Measurements from ENCODE around the gene DPYSL5. TPM values are rescaled to one million over a fixed set of nuclear protein-coding genes. Genes with fewer than 3 reads are reported as not detected.
A peak's percentile ranks its signal among the peaks of the same experiment; 100 is the strongest.

The DPYSL5 gene
- total and polyA plus RNA-seq, 3 donors from 2014 or later = 2.8 to 22.3 (median 5.5) TPM

DNA sequence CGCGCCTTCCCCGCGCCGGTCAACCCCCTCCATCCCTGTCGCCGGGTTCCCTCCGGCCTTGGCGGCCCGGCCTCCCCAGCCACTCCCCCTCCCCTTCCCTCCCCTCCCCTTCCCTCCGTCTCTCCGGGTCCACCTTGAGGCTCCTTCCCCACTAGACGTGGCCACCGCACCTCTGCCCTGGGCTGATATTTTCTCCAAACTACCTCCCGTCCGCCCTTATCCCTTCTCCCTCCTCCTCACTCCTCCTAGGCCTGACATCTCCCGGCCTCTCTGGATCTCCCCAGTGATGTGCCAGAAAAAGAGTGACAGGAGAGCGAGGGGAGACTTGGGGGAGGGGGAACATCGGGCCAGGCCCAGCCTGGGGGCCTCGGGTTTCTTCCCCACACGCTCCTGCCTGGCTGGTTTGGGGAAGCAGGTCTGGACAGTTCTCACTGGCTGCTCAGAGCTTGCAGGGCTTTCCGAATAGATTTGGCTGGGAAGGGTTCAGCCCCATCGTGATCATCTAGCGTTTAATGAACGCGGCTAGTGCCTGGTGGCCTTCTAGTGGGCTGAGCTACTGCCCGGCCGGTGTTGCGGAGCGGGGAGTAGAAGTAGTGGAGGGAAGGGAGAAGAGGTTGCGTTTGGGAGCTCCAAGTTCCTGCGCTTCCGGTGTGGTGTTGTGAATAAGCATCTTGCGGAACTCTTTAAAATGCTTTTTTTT, 123.1 kb downstream of the DPYSL5 start:
- 2 to 3% methylated on average over 29 of the region's 34 CpGs for WGBS, 2 donors
- Histone ChIP-seq H3K36me3 (ENCODE audit: low read depth, missing control alignments) (no peaks in the 10 kb centered on the region), H3K27me3 (no peaks in the 10 kb centered on the region), H3K4me3 (peak overlapping the region; percentile 78 to 86), H3K4me1 (no peaks in the 10 kb centered on the region), H3K27ac (peak overlapping the region; percentile 40 to 73), H3K9me3 (no peaks in the 10 kb centered on the region)
- TF ChIP-seq POLR2A (IDR thresholded peaks at IDR 0.05) = no peak
- TF ChIP-seq, protein P1, sequence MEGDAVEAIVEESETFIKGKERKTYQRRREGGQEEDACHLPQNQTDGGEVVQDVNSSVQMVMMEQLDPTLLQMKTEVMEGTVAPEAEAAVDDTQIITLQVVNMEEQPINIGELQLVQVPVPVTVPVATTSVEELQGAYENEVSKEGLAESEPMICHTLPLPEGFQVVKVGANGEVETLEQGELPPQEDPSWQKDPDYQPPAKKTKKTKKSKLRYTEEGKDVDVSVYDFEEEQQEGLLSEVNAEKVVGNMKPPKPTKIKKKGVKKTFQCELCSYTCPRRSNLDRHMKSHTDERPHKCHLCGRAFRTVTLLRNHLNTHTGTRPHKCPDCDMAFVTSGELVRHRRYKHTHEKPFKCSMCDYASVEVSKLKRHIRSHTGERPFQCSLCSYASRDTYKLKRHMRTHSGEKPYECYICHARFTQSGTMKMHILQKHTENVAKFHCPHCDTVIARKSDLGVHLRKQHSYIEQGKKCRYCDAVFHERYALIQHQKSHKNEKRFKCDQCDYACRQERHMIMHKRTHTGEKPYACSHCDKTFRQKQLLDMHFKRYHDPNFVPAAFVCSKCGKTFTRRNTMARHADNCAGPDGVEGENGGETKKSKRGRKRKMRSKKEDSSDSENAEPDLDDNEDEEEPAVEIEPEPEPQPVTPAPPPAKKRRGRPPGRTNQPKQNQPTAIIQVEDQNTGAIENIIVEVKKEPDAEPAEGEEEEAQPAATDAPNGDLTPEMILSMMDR (IDR thresholded peaks at IDR 0.05) = no peak
- peak; percentile 22 for DNase-seq
- intact Hi-C loops (cut with DNase I; ENCODE audit: low total_unique reads) = no loop called here

DNA sequence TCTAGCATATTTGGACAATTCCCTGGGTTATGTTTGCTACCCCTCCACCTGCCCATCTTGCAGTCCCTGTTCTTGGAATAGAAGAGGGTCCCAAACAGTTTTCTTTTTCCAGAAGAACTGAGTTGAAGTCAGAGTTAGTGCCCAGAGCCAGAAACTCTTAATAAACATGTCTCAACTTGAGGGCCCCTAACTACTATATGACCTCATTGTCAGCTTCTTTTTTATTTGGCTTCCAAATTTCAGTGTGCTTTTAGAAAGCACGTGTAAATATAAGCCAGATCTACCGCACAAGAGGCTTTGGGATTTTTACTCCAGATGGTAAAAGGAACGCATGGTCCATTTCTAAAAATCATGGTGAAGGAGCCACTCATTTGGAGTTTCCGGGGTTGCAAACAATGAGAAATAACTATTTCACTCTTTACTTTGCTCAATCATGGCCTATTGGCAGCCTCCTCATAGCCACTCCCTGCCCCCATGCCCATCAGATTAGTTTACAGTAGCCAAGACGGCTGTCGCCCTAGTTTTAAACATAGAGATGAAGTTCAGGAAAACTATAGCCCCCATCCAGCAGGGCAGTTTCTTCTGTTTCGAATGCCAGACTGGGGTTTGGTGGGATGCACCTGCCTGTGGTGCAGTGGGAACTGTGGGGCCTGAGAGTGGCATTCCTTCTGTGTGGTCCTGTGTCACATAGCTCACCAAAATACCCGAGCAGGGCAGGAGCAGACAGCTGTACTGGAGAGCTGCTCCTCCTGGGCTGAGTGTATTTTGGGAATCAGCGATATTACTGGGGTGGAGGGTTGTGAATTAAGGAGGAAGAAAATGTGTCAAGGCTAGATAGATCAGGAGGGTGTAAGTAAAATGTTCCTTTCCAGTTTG, 124.2 kb downstream of the DPYSL5 start:
- Histone ChIP-seq H3K27ac (no peak overlapping the region), H3K9me3 (no peaks in the 10 kb centered on the region), H3K4me1 (no peaks in the 10 kb centered on the region), H3K27me3 (no peaks in the 10 kb centered on the region), H3K36me3 (ENCODE audit: low read depth, missing control alignments) (no peaks in the 10 kb centered on the region), H3K4me3 (no peak overlapping the region)
- DNase-seq = no peak
- intact Hi-C loops (cut with DNase I; ENCODE audit: low total_unique reads) = no loop called here
- TF ChIP-seq, protein P1 (IDR thresholded peaks at IDR 0.05) = no peak
- TF ChIP-seq POLR2A (IDR thresholded peaks at IDR 0.05) = no peak
- whole genome bisulfite sequencing, 2 donors = 43 to 46% methylated on average over 9 of the region's 9 CpGs

DNA sequence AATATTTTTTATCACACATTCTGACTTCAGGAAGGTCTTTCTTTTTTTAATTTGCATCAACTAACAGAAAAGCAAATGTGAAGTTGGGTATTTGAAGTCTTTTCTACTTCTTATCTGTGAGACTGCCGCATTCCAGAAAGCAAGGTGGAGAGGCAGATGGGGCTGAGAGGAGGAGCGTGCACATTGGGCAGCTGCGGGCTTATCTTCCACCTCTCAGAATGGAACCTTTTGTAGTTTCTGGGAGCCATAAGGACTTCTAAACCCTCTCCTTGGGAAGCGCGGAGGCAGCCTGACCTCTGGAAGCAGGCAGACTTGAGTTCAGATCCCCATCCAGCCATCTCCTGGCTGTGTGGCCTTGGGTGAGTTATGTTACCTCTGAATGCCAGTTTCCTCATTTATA, 126.4 kb downstream of the DPYSL5 start:
- no peak overlapping the region for H3K27ac ChIP-seq

DNA sequence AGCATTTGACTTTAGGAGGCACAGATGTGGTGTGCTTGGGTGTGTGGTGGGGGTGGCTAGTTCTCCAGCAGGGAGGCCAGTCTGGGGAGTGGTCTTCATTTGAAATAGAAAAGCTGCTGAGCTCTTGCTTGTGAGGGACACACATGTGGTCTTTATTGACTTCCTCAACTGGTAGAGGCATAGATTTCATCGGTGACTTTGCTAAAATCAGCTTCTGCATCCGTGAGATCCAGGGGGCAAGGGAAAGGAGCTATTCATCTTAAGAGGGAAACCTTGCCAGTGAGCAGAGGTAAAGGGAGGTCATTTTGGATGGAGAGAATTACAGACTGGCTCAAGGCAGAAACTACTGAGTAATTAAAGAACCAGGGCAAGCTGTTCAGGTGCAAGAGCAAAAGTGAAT, 127.2 kb downstream of the DPYSL5 start:
- no peaks in the 10 kb centered on the region for H3K27me3 ChIP-seq
- H3K36me3 ChIP-seq (ENCODE audit: low read depth, missing control alignments) = no peaks in the 10 kb centered on the region
- H3K4me1 ChIP-seq = no peaks in the 10 kb centered on the region
- WGBS, 2 donors = 59 to 69% methylated on average over 2 of the region's 2 CpGs
- no peak overlapping the region for H3K4me3 ChIP-seq
- TF ChIP-seq POLR2A (IDR thresholded peaks at IDR 0.05) = no peak
- TF ChIP-seq, protein P1 (IDR thresholded peaks at IDR 0.05) = no peak
- intact Hi-C loops (cut with DNase I; ENCODE audit: low total_unique reads) = no loop called here
- H3K9me3 ChIP-seq = no peaks in the 10 kb centered on the region
- H3K27ac ChIP-seq = no peak overlapping the region
- DNase-seq = no peak

More for the DNA sequence above, 126.4 kb downstream of the DPYSL5 start:
- TF ChIP-seq, protein P1 (IDR thresholded peaks at IDR 0.05) = no peak
- TF ChIP-seq POLR2A (IDR thresholded peaks at IDR 0.05) = no peak
- intact Hi-C loops (cut with DNase I; ENCODE audit: low total_unique reads) = no loop called here
- Histone ChIP-seq H3K4me1 (no peaks in the 10 kb centered on the region), H3K9me3 (no peaks in the 10 kb centered on the region), H3K4me3 (no peak overlapping the region), H3K36me3 (ENCODE audit: low read depth, missing control alignments) (no peaks in the 10 kb centered on the region), H3K27me3 (no peaks in the 10 kb centered on the region)
- DNase-seq = no peak
- WGBS, 2 donors = 70 to 87% methylated on average over 5 of the region's 5 CpGs
